ENCODE data around the gene KLHL22.

DNA sequence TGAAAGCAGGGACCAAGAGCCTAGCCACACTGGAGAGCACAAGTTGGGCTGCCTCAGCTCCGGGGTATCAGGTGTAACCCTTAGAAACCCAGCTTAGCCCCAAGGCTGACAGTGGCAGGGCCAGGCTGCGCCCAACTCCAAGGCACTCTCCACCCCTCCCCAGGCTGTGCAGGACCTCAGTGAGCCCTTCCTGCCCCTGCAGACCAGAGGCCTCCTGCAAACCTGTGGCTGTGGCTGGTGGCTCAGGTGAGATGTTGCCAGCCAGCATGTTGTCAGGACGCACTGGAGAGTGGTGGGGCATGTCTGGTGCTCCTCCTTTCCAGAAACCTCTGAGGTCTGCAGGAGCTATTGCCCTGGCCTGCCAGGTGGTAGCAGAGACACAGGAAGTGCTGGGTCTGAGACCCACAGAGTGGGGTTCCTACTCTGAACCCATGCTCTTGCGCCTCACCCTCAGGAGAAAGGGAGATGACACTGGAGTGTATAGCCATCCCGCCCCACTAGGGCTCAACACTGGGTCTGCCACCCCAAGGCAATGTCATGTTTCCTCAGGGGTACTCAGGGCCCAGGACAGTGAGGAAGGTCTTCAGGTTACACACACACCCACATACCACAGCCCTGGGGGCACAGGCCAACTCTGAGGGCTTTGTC, 55.5 kb downstream of the KLHL22 start:
- TF ChIP-seq, protein P1, sequence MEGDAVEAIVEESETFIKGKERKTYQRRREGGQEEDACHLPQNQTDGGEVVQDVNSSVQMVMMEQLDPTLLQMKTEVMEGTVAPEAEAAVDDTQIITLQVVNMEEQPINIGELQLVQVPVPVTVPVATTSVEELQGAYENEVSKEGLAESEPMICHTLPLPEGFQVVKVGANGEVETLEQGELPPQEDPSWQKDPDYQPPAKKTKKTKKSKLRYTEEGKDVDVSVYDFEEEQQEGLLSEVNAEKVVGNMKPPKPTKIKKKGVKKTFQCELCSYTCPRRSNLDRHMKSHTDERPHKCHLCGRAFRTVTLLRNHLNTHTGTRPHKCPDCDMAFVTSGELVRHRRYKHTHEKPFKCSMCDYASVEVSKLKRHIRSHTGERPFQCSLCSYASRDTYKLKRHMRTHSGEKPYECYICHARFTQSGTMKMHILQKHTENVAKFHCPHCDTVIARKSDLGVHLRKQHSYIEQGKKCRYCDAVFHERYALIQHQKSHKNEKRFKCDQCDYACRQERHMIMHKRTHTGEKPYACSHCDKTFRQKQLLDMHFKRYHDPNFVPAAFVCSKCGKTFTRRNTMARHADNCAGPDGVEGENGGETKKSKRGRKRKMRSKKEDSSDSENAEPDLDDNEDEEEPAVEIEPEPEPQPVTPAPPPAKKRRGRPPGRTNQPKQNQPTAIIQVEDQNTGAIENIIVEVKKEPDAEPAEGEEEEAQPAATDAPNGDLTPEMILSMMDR (IDR thresholded peaks at IDR 0.05; ENCODE audit: low read depth, low read length), result no peak
- TF ChIP-seq EZH2phosphoT487 (IDR thresholded peaks at IDR 0.05; ENCODE audit: low read depth), result no peak
